ENCODE measurements around the gene WASHC3. TPM values are rescaled to one million over a fixed set of nuclear protein-coding genes. Genes with fewer than 3 reads are reported as not detected.
"Not testable (repeated sequence)": the region's sequence is repeated elsewhere in the genome, so short reads cannot be mapped to it uniquely, and the experiment has no call there.

The WASHC3 gene
- total RNA-seq, 1 experiment from 2014 or later, result 16.6 TPM

- H3K27ac ChIP-seq (ENCODE audit: low read depth, low read length, poor library complexity, severe bottlenecking), result no peak overlapping the region
- no peaks in the 10 kb centered on the region for H3K4me1 ChIP-seq (ENCODE audit: insufficient read depth, low read length, poor library complexity, severe bottlenecking)
- ChIA-PET CTCF (no interaction called here), POLR2A (ENCODE audit: low non-redundant PET) (no interaction called here)
- BruUV-seq (replicated peaks), result no TSS peak
- no peaks in the 10 kb centered on the region for H3K27me3 ChIP-seq (replicated peaks; ENCODE audit: insufficient read depth, low read depth, low read length, poor library complexity)
- intact Hi-C loops (cut with micrococcal nuclease; ENCODE audit: unreplicated experiment), result loop anchor here (10.0 kb wide), 2 partner anchors 391 to 721 kb away; partner anchors contain the start of gene IGF1
- TF ChIP-seq EZH2 (IDR thresholded peaks at IDR 0.05; ENCODE audit: borderline replicate concordance, low read depth, low read length, poor library complexity, severe bottlenecking), result no peak
- no peak for TF ChIP-seq CTCF (conservative IDR thresholded peaks at IDR 0.05; ENCODE audit: low read depth, low read length)
- no peaks in the 10 kb centered on the region for H3K9me3 ChIP-seq (ENCODE audit: low read depth, low read length, poor library complexity, severe bottlenecking)
- H3K4me3 ChIP-seq (ENCODE audit: low read depth, low read length, poor library complexity, severe bottlenecking), result no peak overlapping the region
- peaks cover 7% of the 10 kb centered on the region for H3K36me3 ChIP-seq (ENCODE audit: insufficient read depth, low read length, poor library complexity, severe bottlenecking)
- DNase-seq (ENCODE audit: low spot score), result no peak
Observed at GRCh38 chr12:102093319-102093718, 31.5 kb upstream of the WASHC3 start.

GRCh38 chr12:102089228-102089835 is 27.5 kb upstream of the WASHC3 start:
- CTCF ChIA-PET; H3K36me3 ChIP-seq (ENCODE audit: insufficient read depth, low read length, poor library complexity, severe bottlenecking); BruUV-seq (replicated peaks); H3K9me3 ChIP-seq (ENCODE audit: low read depth, low read length, poor library complexity, severe bottlenecking); POLR2A ChIA-PET (ENCODE audit: low non-redundant PET); H3K4me3 ChIP-seq (ENCODE audit: low read depth, low read length, poor library complexity, severe bottlenecking); H3K27me3 ChIP-seq (replicated peaks; ENCODE audit: insufficient read depth, low read depth, low read length, poor library complexity); DNase-seq (ENCODE audit: low spot score); H3K27ac ChIP-seq (ENCODE audit: low read depth, low read length, poor library complexity, severe bottlenecking); H3K4me1 ChIP-seq (ENCODE audit: insufficient read depth, low read length, poor library complexity, severe bottlenecking); intact Hi-C loops (cut with micrococcal nuclease; ENCODE audit: unreplicated experiment): not testable (repeated sequence)

GRCh38 chr12:102080842-102081241 is 19.1 kb upstream of the WASHC3 start:
- Histone ChIP-seq H3K27me3 (replicated peaks; ENCODE audit: insufficient read depth, low read depth, low read length, poor library complexity) (no peaks in the 10 kb centered on the region), H3K9me3 (ENCODE audit: low read depth, low read length, poor library complexity, severe bottlenecking) (no peaks in the 10 kb centered on the region), H3K27ac (ENCODE audit: low read depth, low read length, poor library complexity, severe bottlenecking) (no peak overlapping the region), H3K4me1 (ENCODE audit: insufficient read depth, low read length, poor library complexity, severe bottlenecking) (no peaks in the 10 kb centered on the region), H3K4me3 (ENCODE audit: low read depth, low read length, poor library complexity, severe bottlenecking) (no peak overlapping the region), H3K36me3 (ENCODE audit: insufficient read depth, low read length, poor library complexity, severe bottlenecking) (peaks cover 7% of the 10 kb centered on the region)
- intact Hi-C loops (cut with micrococcal nuclease; ENCODE audit: unreplicated experiment), result no loop called here
- CTCF ChIA-PET, result no interaction called here
- no peak for DNase-seq (ENCODE audit: low spot score)
- BruUV-seq (replicated peaks), result no TSS peak
- no peak for TF ChIP-seq CTCF (conservative IDR thresholded peaks at IDR 0.05; ENCODE audit: low read depth, low read length)
- TF ChIP-seq EZH2 (IDR thresholded peaks at IDR 0.05; ENCODE audit: borderline replicate concordance, low read depth, low read length, poor library complexity, severe bottlenecking), result no peak
- POLR2A ChIA-PET (ENCODE audit: low non-redundant PET), result no interaction called here

GRCh38 chr12:102072092-102072491 is 10.3 kb upstream of the WASHC3 start:
- DNase-seq (ENCODE audit: low spot score); H3K4me3 ChIP-seq (ENCODE audit: low read depth, low read length, poor library complexity, severe bottlenecking); H3K36me3 ChIP-seq (ENCODE audit: insufficient read depth, low read length, poor library complexity, severe bottlenecking); intact Hi-C loops (cut with micrococcal nuclease; ENCODE audit: unreplicated experiment); CTCF ChIA-PET; H3K27ac ChIP-seq (ENCODE audit: low read depth, low read length, poor library complexity, severe bottlenecking); H3K27me3 ChIP-seq (replicated peaks; ENCODE audit: insufficient read depth, low read depth, low read length, poor library complexity); H3K9me3 ChIP-seq (ENCODE audit: low read depth, low read length, poor library complexity, severe bottlenecking); H3K4me1 ChIP-seq (ENCODE audit: insufficient read depth, low read length, poor library complexity, severe bottlenecking); BruUV-seq (replicated peaks); POLR2A ChIA-PET (ENCODE audit: low non-redundant PET): not testable (repeated sequence)
